Vagina (tissue), 2 donors: ENCODE measurements around the gene TMEM165.

ENCODE experiments used
- CTCF ChIP-seq, 3 experiments: fragments of 450-650 bp in 2 of 3; fragments of 200-600 bp in 1 of 3; sonication (generic) in 1 of 3; IDR thresholded peaks; one replicate each; pipeline ENCODE4 v1.5.1; 2017 to 2019; ENCODE audit warnings: antibody characterized with exemption in 3 of 3, mild to moderate bottlenecking in 2 of 3, moderate library complexity in 2 of 3
- POLR2A ChIP-seq, 2 donors: fragments of 450-650 bp; IDR thresholded peaks; one replicate each; pipeline ENCODE4 v1.6.1; 2017; ENCODE audit warnings: antibody characterized with exemption in 2 of 2, mild to moderate bottlenecking in 2 of 2, moderate library complexity in 2 of 2

DNA sequence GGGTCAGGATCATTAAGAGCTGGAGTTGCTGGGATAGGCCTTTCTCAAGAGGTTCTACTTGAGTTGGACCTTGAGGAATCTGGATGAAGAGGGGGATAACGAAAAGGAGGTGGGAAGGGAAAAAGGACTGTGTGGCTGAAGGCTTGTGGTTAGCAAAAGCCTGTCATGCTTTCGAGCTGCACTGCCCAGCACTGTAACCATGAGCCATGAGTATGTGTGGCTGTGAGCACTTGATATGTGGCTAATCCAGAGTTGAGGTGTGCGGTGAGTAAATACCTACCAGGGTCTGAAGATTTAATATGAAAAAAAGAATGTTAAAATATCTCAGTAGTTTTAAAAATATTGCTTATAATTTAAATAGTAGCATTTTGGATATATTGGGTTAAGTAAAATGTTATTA lies 11.4 kb downstream of the TMEM165 start:
- TF ChIP-seq POLR2A (IDR thresholded peaks at IDR 0.05) (no peak), CTCF (IDR thresholded peaks at IDR 0.05) (no peak)
